ENCODE measurements around the gene SPRR4.
A peak's percentile ranks its signal among the peaks of the same experiment; 100 is the strongest.
"Not testable (repeated sequence)": the region's sequence is repeated elsewhere in the genome, so short reads cannot be mapped to it uniquely, and the experiment has no call there.

SPRR4 gene

GRCh38 chr1:152968248-152968647 is 2.2 kb upstream of the SPRR4 start:
- peak; percentile 39 for DNase-seq

- DNase-seq = no peak
Measured at GRCh38 chr1:152969036-152969435, 1.4 kb upstream of the SPRR4 start.

GRCh38 chr1:152972196-152972886 is 1.9 kb downstream of the SPRR4 start:
- DNase-seq = no peak

- no peak for DNase-seq
Measured at GRCh38 chr1:152976688-152977087, 6.2 kb downstream of the SPRR4 start.

GRCh38 chr1:152977614-152978013 is 7.2 kb downstream of the SPRR4 start:
- DNase-seq = no peak

GRCh38 chr1:152980676-152981075 is 10.2 kb downstream of the SPRR4 start:
- no peak for DNase-seq

GRCh38 chr1:152981146-152981871 is 10.9 kb downstream of the SPRR4 start:
- DNase-seq = no peak

GRCh38 chr1:152982076-152982475 is 11.6 kb downstream of the SPRR4 start:
- DNase-seq = no peak

GRCh38 chr1:152983234-152983633 is 12.8 kb downstream of the SPRR4 start:
- DNase-seq = no peak

GRCh38 chr1:152983743-152984142 is 13.3 kb downstream of the SPRR4 start, which contains the start of gene SPRR1A:
TSS of gene SPRR1A (plus strand) at chr1:152984081. CDS start at chr1:152985231, 1,150 bp downstream.
- DNase-seq = no peak

- DNase-seq = no peak
Measured at GRCh38 chr1:152986578-152986977, 16.1 kb downstream of the SPRR4 start.

GRCh38 chr1:152993186-152993585 is 22.7 kb downstream of the SPRR4 start:
- DNase-seq = no peak

- DNase-seq = no peak
Measured at GRCh38 chr1:152995842-152996241, 25.4 kb downstream of the SPRR4 start.

- DNase-seq = no peak
Measured at GRCh38 chr1:152996633-152997400, 26.4 kb downstream of the SPRR4 start.

GRCh38 chr1:152997901-152998300 is 27.5 kb downstream of the SPRR4 start:
- DNase-seq = no peak

- no peak for DNase-seq
Measured at GRCh38 chr1:152998476-152998875, 28.0 kb downstream of the SPRR4 start.

GRCh38 chr1:152999818-153000217 is 29.4 kb downstream of the SPRR4 start:
- no peak for DNase-seq

GRCh38 chr1:153000294-153000693 is 29.8 kb downstream of the SPRR4 start:
- no peak for DNase-seq

GRCh38 chr1:153001382-153001781 is 30.9 kb downstream of the SPRR4 start, which contains the start of gene SPRR3:
TSS of gene SPRR3 (plus strand) at chr1:153001749. CDS start at chr1:153003021, 1,272 bp downstream.
- DNase-seq = peak; percentile 18

- not testable (repeated sequence) for DNase-seq
Measured at GRCh38 chr1:153011235-153011758, 40.8 kb downstream of the SPRR4 start.

GRCh38 chr1:153021829-153022228 is 51.4 kb downstream of the SPRR4 start:
- not testable (repeated sequence) for DNase-seq

All from MV-4-11 (cell line).